ENCODE measurements around the gene IVD.
A peak's percentile ranks its signal among the peaks of the same experiment; 100 is the strongest.
"Not testable (repeated sequence)": the region's sequence is repeated elsewhere in the genome, so short reads cannot be mapped to it uniquely, and the experiment has no call there.

Gene IVD

DNA sequence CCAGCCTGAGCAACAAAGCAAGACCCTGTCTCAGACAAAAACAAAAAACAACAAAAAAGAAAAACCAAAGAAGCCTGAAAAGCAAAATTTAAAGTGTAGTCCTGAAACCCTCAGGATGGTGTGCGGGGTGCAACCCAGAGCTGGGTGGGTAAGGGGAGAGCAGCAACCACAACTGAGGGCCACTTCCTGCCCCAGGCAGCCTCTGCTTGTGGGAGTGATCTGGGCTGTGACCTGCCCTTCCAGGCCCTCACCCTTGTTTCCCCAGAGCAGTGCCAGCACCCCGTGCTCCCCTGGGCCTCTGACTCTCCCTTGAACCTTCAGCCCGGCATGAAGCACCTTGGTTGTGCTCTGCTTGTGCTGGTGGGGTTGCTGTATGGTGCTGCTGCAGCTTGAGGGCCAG, 48.3 kb downstream of the IVD start:
- H3K4me3 Mint-ChIP-seq, result peak overlapping the region; percentile 74 to 75
- DNase-seq, result not testable (repeated sequence)

GRCh38 chr15:40454904-40455391, 49.4 kb downstream of the IVD start:
- H3K36me3 Mint-ChIP-seq (ENCODE audit: insufficient read depth), result peaks cover 14% of the 10 kb centered on the region
- no peak for ATAC-seq (replicated peaks)

More for the DNA sequence above, 48.3 kb downstream of the IVD start:
- Mint-ChIP-seq H3K36me3 (ENCODE audit: insufficient read depth) (peaks cover 10% of the 10 kb centered on the region), H3K4me1 (ENCODE audit: low read depth in 2 of 2) (peaks cover 67 to 74% of the 10 kb centered on the region in 2 donors), H3K27ac (peak overlapping the region; percentile 88 to 92)
- H3K9me3 Mint-ChIP-seq, H3K27me3 Mint-ChIP-seq: not testable (repeated sequence)
- ATAC-seq (replicated peaks), result peak; percentile 77

GRCh38 chr15:40456299-40456712, 50.7 kb downstream of the IVD start:
- Mint-ChIP-seq H3K27ac (peak overlapping the region; percentile 88 to 92), H3K36me3 (ENCODE audit: insufficient read depth) (peaks cover 17% of the 10 kb centered on the region)
- DNase-seq, result no peak

More at GRCh38 chr15:40454904-40455391, 49.4 kb downstream of the IVD start:
- DNase-seq, result no peak
- no peaks in the 10 kb centered on the region for H3K27me3 Mint-ChIP-seq
- peaks cover 60 to 70% of the 10 kb centered on the region in 2 donors for H3K4me1 Mint-ChIP-seq (ENCODE audit: low read depth in 2 of 2)
- H3K9me3 Mint-ChIP-seq, result no peaks in the 10 kb centered on the region
- peak overlapping the region; percentile 88 to 92 for H3K27ac Mint-ChIP-seq
- H3K4me3 Mint-ChIP-seq, result peak overlapping the region; percentile 56 to 75

DNA sequence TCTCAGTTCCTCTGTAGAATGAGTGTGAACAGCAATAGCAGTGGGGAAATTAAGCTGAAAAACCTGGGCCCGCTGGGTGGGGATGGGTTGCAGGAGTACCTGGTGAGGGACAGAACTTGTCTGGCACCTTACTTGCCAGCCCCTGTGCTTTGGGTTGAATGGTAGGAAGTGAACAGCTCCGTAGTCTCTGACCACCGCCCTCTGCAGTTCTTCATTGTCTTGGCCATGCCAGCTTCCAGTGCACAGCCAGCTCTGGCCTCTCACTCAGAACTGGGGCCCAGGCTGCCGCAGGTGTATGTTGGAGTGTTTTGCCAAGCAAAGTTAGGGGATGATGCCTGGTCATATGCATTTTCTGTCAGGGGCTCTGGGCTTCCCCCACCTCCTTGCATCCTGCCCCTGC, 51.1 kb downstream of the IVD start:
- DNase-seq, result no peak
- ATAC-seq (replicated peaks), result no peak
- H3K27me3 Mint-ChIP-seq, result no peaks in the 10 kb centered on the region
- peak overlapping the region in 1 of 2 donors; percentile 88 for H3K27ac Mint-ChIP-seq
- H3K4me1 Mint-ChIP-seq (ENCODE audit: low read depth in 2 of 2), result peaks cover 49 to 57% of the 10 kb centered on the region in 2 donors
- peak overlapping the region in 1 of 2 donors; percentile 75 for H3K4me3 Mint-ChIP-seq
- H3K9me3 Mint-ChIP-seq, result no peaks in the 10 kb centered on the region
- peaks cover 19% of the 10 kb centered on the region for H3K36me3 Mint-ChIP-seq (ENCODE audit: insufficient read depth)

More at GRCh38 chr15:40456299-40456712, 50.7 kb downstream of the IVD start:
- no peak for ATAC-seq (replicated peaks)
- no peaks in the 10 kb centered on the region for H3K27me3 Mint-ChIP-seq
- peaks cover 53 to 60% of the 10 kb centered on the region in 2 donors for H3K4me1 Mint-ChIP-seq (ENCODE audit: low read depth in 2 of 2)
- H3K9me3 Mint-ChIP-seq, result no peaks in the 10 kb centered on the region
- H3K4me3 Mint-ChIP-seq, result peak overlapping the region in 1 of 2 donors; percentile 75

- Mint-ChIP-seq H3K27me3 (no peaks in the 10 kb centered on the region), H3K4me1 (ENCODE audit: low read depth in 2 of 2) (peaks cover 30 to 38% of the 10 kb centered on the region in 2 donors), H3K4me3 (no peak overlapping the region), H3K27ac (no peak overlapping the region), H3K9me3 (no peaks in the 10 kb centered on the region), H3K36me3 (ENCODE audit: insufficient read depth) (peaks cover 23% of the 10 kb centered on the region)
- ATAC-seq (replicated peaks), result no peak
- DNase-seq, result no peak
Measured at GRCh38 chr15:40458495-40459371, 53.1 kb downstream of the IVD start.

DNA sequence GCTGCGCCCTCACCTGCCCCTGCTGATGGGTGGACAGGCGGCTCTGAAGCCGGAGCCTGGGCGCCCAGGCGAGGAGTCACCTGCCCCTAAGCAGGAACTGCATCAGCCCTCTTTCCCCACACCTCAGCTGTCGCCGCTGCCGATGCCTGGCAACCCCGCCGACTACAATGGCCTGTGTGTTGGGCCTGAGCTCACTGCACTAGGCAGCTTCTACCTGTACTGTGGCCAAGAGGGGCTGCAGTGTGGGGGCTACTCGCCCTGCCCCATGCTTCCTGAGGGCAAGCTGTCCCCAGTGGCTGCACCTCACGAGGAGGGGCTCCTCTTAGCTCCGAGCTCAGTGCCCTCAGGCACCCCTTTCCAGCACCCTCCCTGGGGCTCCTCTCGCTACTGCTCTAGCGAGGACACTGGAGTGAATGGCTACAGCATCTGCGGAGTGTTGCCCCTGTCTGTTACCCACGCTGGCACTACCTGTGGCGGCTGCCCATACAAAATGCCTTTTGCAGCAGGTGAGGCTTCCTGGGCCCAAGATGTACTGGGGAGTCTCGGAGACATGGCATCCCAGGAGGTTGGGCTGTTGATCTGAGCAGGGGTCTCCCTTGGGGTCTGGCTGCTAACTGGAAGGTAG, 53.9 kb downstream of the IVD start:
- DNase-seq (no peak), ATAC-seq (replicated peaks) (no peak)
- H3K4me3 Mint-ChIP-seq, result no peak overlapping the region
- no peaks in the 10 kb centered on the region for H3K27me3 Mint-ChIP-seq
- peaks cover 23% of the 10 kb centered on the region for H3K36me3 Mint-ChIP-seq (ENCODE audit: insufficient read depth)
- peaks cover 22 to 30% of the 10 kb centered on the region in 2 donors for H3K4me1 Mint-ChIP-seq (ENCODE audit: low read depth in 2 of 2)
- H3K9me3 Mint-ChIP-seq, result no peaks in the 10 kb centered on the region
- peak overlapping the region in 1 of 2 donors; percentile 66 for H3K27ac Mint-ChIP-seq

DNA sequence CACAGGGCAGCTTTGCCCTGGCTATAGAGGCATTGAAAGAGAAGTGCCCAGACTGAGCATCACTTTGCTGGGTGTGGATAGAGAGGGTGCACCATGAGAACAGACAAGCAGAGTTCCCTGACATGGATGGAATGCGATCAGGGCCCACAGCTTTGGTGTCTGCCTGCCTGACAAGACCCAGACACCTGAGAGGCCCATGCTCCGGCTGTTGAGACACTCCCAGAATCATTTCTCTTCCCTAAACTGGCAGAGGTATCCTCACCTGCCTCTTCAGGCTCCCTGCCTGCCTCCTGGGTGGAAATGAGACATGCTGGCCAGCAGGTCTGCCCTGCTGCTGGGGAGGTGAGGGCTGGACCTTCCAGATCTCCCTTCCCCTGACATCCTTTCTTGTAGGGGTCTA, 54.8 kb downstream of the IVD start:
- H3K9me3 Mint-ChIP-seq, result no peaks in the 10 kb centered on the region
- peak overlapping the region in 1 of 2 donors; percentile 66 for H3K27ac Mint-ChIP-seq
- no peaks in the 10 kb centered on the region for H3K27me3 Mint-ChIP-seq
- peaks cover 27% of the 10 kb centered on the region for H3K36me3 Mint-ChIP-seq (ENCODE audit: insufficient read depth)
- H3K4me1 Mint-ChIP-seq (ENCODE audit: low read depth in 2 of 2), result peaks cover 14 to 21% of the 10 kb centered on the region in 2 donors
- no peak for DNase-seq
- H3K4me3 Mint-ChIP-seq, result no peak overlapping the region
- ATAC-seq (replicated peaks), result no peak

DNA sequence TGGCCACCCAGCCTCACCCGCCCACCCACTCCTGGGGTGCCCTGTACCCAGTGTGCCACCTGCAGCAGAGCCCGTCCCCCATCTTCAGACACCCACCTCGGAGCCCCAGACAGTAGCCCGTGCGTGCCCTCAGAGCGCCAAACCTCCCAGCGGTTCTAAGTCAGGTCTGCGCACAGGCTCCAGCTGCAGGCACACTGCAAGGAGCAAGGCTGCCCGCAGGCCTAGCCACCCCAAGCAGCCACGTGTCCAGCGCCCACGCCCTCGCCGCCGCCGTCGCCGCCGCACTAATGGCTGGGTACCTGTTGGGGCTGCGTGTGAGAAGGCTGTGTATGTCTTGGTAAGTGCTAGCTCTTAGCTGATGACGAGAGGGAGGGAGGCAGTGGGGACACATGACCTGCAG, 56.4 kb downstream of the IVD start:
- Mint-ChIP-seq H3K27ac (no peak overlapping the region), H3K36me3 (ENCODE audit: insufficient read depth) (peaks cover 29% of the 10 kb centered on the region), H3K27me3 (no peaks in the 10 kb centered on the region), H3K4me3 (no peak overlapping the region), H3K9me3 (no peaks in the 10 kb centered on the region), H3K4me1 (ENCODE audit: low read depth in 2 of 2) (peaks cover 6 to 12% of the 10 kb centered on the region in 2 donors)
- DNase-seq (no peak), ATAC-seq (replicated peaks) (no peak)

GRCh38 chr15:40463279-40463678, 57.7 kb downstream of the IVD start:
- peaks cover 0 to 13% of the 10 kb centered on the region in 2 donors for H3K4me1 Mint-ChIP-seq (ENCODE audit: low read depth in 2 of 2)
- H3K27ac Mint-ChIP-seq, result no peak overlapping the region
- ATAC-seq (replicated peaks), result no peak
- no peaks in the 10 kb centered on the region for H3K9me3 Mint-ChIP-seq
- H3K27me3 Mint-ChIP-seq, result no peaks in the 10 kb centered on the region
- no peak overlapping the region for H3K4me3 Mint-ChIP-seq
- H3K36me3 Mint-ChIP-seq (ENCODE audit: insufficient read depth), result peaks cover 29% of the 10 kb centered on the region
- DNase-seq, result no peak

GRCh38 chr15:40463886-40464545, 58.4 kb downstream of the IVD start:
- Mint-ChIP-seq H3K4me3 (peak overlapping the region in 1 of 2 donors; percentile 41), H3K27ac (peak overlapping the region; percentile 17 to 56), H3K9me3 (no peaks in the 10 kb centered on the region), H3K27me3 (no peaks in the 10 kb centered on the region), H3K4me1 (ENCODE audit: low read depth in 2 of 2) (peaks cover 0 to 13% of the 10 kb centered on the region in 2 donors), H3K36me3 (ENCODE audit: insufficient read depth) (peaks cover 29% of the 10 kb centered on the region)
- DNase-seq, result no peak
- no peak for ATAC-seq (replicated peaks)

GRCh38 chr15:40464595-40465185, 59.1 kb downstream of the IVD start:
- Mint-ChIP-seq H3K4me1 (ENCODE audit: low read depth in 2 of 2) (peaks cover 0 to 9% of the 10 kb centered on the region in 2 donors), H3K27me3 (no peaks in the 10 kb centered on the region), H3K9me3 (no peaks in the 10 kb centered on the region), H3K36me3 (ENCODE audit: insufficient read depth) (peaks cover 27% of the 10 kb centered on the region), H3K4me3 (peak overlapping the region in 1 of 2 donors; percentile 41), H3K27ac (peak overlapping the region; percentile 17 to 56)
- ATAC-seq (replicated peaks) (no peak), DNase-seq (no peak)

- Mint-ChIP-seq H3K27me3 (no peaks in the 10 kb centered on the region), H3K36me3 (ENCODE audit: insufficient read depth) (peaks cover 24% of the 10 kb centered on the region), H3K9me3 (no peaks in the 10 kb centered on the region), H3K4me1 (ENCODE audit: low read depth in 2 of 2) (peaks cover 0 to 10% of the 10 kb centered on the region in 2 donors), H3K4me3 (no peak overlapping the region), H3K27ac (peak overlapping the region in 1 of 2 donors; percentile 17)
- no peak for ATAC-seq (replicated peaks)
- DNase-seq, result no peak
Measured at GRCh38 chr15:40465939-40466338, 60.3 kb downstream of the IVD start.
